EL (cell line): ENCODE measurements around the gene PMM1.
"Not testable (repeated sequence)": the region's sequence is repeated elsewhere in the genome, so short reads cannot be mapped to it uniquely, and the experiment has no call there.

Experiments
- DNase-seq: peaks from one replicate; pipeline ENCODE4 v3.0.0-alpha.2; 2016

PMM1 gene

GRCh38 chr22:41589391-41590241, at the start of gene PMM1:
Gene PMM1, minus strand, starts transcription at chr22:41589840. Its CDS starts 35 bp downstream, at chr22:41589805.
- peak; percentile 100 for DNase-seq

- no peak for DNase-seq
Observed at GRCh38 chr22:41638748-41639147, 49.1 kb upstream of the PMM1 start.

DNA sequence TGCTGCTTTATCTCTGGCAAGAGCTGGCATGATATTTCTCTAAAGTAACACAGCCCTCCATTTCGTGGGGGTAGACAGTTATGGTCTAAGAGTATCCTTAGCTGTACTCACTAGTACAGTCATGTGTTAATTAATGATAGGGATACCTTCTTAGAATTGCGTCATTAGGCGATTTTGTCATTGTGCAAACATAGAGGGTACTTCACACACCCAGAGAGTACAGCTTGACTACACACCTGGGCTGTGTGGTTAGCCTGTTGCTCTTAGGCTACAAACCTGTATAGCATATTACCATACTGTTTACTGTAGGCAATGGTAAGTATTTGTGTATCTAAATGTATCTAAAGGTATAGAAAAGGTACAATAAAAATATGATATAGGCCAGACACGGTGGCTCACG, 48.5 kb upstream of the PMM1 start:
- no peak for DNase-seq

GRCh38 chr22:41637623-41638022, 48.0 kb upstream of the PMM1 start:
- DNase-seq, result not testable (repeated sequence)

DNA sequence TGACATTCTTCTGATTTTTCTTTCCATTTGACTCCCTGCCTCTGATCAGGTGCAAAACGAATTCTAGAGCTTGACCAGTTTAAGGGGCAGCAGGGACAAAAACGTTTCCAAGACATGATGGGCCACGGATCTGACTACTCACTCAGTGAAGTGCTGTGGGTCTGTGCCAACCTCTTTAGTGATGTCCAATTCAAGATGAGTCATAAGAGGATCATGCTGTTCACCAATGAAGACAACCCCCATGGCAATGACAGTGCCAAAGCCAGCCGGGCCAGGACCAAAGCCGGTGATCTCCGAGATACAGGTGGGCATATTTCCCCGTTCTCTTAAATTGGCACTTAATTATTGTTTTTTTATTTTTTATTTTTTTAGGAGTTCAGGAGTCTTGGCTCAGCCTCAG, 46.8 kb upstream of the PMM1 start:
- DNase-seq, result peak; percentile 60

GRCh38 chr22:41634610-41635009, 45.0 kb upstream of the PMM1 start:
- not testable (repeated sequence) for DNase-seq

DNA sequence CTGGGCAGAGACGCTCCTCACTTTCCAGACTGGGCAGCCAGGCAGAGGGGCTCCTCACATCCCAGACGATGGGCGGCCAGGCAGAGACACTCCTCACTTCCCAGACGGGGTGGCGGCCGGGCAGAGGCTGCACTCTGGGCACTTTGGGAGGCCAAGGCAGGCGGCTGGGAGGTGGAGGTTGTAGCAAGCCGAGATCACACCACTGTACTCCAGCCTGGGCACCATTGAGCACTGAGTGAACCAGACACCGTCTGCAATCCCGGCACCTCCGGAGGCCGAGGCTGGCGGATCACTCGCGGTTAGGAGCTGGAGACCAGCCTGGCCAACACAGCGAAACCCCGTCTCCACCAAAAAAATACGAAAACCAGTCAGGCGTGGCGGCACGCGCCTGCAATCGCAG, 42.0 kb upstream of the PMM1 start:
- not testable (repeated sequence) for DNase-seq

DNA sequence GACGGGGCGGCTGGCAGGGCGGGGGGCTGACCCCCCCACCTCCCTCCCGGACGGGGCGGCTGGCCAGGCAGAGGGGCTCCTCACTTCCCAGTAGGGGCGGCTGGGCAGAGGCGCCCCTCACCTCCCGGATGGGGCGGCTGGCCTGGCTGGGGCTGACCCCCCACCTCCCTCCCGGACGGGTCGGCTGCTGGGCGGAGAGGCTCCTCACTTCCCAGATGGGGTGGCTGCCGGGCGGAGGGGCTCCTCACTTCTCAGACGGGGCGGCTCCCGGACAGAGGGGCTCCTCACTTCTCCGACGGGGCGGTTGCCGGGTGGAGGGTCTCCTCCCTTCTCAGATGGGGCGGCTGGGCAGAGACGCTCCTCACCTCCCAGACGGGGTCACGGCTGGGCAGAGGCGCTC, 41.5 kb upstream of the PMM1 start:
- DNase-seq, result not testable (repeated sequence)

GRCh38 chr22:41625577-41625976, 35.9 kb upstream of the PMM1 start:
- no peak for DNase-seq

DNA sequence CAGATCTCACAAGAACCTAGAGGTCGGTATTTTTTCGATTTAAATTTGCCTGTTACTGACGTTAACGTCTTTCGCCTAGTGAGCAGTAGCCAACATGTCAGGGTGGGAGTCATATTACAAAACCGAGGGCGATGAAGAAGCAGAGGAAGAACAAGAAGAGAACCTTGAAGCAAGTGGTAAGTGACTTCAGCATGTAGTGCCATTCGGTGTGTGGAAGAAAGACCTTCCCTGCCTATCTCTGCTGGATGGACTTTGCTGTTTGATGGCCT, 32.2 kb upstream of the PMM1 start:
- no peak for DNase-seq

DNA sequence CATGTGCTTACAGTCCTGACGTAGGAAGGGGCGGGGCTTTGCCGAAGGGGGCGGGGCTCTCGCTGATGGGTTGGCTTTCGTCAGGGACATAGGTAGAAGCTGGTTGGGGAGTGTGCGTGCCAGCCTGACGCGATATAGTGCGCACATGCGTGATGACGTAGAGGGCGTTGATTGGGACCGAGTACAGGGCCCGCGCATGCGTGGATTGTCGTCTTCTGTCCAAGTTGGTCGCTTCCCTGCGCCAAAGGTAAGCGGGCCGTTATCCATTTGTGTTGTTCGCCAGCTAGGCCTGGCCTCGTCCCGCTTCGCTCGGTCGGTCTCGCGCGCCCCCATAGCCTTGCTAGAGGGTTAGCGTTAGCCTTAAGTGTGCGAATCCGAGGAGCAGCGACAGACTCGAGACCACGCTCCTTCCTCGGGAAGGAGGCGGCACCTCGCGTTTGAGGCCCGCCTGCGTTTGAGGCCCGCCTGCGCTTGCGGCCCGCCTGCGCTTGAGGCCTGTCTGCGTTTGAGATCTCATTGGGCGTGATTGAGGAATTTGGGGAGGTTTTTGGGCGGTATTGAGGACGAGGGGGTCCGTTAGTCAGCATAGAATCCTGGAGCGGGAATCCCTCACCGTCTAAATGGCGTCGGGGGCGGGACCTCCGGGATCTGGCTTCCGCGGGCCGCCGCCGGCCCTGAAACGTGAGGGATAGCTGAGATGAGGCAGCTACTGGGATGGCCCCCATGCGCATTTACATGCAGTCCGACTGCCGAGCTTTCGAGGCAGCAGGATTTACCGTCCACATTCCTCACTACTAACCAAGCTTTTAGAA, 31.7 kb upstream of the PMM1 start, which contains the start of gene XRCC6:
Gene XRCC6 (plus strand): TSS at position 197 of the 812 bp plus-strand sequence. CDS start 710 bp downstream, outside the sequence.
- DNase-seq, result peak; percentile 100

GRCh38 chr22:41620589-41621098, 31.0 kb upstream of the PMM1 start, which contains the start of gene DESI1:
Gene DESI1, minus strand, starts transcription at chr22:41621043. Its CDS starts 204 bp downstream, at chr22:41620839.
- peak; percentile 37 for DNase-seq

- peak; percentile 39 for DNase-seq
Observed at GRCh38 chr22:41619979-41620588, 30.4 kb upstream of the PMM1 start.

DNA sequence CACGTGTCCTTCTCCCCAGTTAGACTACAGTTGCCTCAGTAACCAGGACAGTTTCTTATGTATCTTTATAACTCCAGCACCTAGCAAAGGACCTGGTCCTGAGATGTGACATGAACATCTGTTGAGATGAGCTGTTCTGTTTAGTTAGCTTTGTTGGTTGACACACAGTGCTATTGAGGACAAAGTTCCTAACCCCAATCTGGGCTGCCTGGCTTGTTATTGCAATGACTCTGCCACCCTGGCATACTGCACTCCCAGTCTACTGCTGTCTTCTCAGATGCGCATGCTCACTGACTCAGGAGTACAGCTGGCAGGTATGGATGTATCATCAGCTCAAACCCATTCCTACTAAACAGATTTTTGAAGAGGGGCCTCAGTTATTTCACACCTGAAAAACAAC, 23.8 kb upstream of the PMM1 start:
- no peak for DNase-seq

DNA sequence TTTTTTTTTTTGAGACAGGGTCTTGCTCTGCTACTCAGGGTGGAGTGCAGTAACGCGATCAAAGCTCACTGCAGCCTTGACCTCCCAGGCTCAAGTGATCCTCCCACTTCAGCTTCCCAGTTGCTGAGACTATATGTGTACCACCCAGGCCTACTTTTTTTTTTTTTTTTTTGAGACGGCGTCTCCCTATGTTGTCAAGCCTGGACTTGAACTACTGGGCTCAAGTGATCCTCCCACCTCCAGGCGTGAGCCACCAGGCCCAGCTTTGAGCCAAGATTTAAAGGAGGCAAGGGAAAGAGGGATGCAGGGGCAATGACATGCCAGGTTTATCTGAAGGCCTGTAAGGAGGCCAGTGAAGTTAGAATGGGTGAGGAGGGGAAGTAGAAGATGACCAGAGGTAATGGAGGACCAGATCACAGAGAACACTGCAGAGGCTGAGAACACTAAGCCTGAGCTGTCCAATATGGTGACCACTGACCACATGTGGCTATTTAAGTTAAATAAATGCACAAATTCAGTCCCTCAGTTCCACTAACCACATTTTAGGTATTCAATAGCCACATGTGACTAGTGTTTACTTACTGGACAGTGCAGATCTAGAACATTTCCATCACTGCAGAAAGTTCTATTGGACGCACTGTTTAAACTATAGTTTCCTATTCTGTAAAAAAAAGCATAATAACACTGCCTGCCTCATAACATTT, 23.1 kb upstream of the PMM1 start:
- DNase-seq, result no peak

DNA sequence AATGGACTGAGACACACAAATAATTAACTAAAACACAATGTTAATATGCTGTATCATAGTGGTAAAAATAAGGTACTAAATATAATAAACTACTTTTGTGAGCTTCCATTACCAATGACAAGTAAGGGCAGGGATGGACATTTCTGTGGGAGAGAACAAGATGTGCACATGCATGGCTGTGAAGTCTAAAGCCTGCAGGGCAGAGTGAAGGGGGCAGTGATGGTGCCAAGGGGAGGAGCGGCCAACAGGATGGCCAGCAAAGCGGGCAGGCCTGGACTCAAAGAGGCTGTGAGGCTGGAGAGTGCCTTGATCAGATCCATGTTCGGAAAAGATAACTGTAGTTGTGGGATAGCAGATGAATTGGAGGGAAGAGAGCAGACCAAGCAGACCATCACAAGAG, 18.7 kb upstream of the PMM1 start:
- no peak for DNase-seq

GRCh38 chr22:41603873-41604332, 14.3 kb upstream of the PMM1 start:
- DNase-seq, result no peak

DNA sequence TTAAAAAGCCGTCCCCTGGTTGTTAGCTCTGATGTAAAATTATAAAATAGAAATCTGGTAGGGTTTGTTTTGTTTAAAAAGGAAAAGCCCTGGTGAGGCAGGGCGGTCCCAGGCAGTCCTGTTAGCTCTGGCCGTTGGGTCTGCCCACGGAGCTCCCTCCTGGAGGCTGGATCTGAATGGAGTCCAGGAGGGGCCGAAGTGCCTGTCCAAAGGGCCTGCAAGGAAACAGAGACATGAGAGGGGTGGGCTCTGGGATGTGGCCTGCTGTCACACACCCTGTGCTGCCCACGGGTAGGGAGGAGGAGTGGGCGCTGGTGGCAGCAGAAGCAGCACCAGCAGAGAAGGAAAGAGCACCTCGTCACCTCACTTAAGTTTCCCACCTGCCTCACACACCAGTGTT, 11.3 kb upstream of the PMM1 start:
- DNase-seq, result no peak

GRCh38 chr22:41598891-41599635, 9.4 kb upstream of the PMM1 start:
- DNase-seq, result no peak

DNA sequence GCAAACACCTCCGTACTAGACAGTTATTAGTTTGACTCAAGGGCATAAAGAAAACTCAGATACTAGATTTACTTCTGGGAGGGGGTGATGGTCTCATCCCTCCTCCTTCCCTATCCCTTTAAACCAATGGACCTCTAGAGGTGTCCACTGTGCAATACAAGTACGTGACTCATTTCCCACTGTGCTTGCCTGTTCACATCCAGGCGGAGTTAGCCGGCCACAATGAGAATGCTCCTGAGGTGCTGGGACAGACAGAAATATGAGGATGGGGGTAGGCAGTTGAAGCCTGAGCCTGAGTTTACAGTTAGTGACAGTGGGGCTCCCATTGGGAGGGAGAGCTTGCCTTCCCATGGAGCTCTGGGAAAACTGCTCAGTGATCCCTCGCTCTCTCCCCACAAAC, 8.4 kb upstream of the PMM1 start:
- peak; percentile 82 for DNase-seq

GRCh38 chr22:41597635-41597953, 8.0 kb upstream of the PMM1 start:
- no peak for DNase-seq
